Measurements from ENCODE around the gene PRKCG.

Gene PRKCG

DNA sequence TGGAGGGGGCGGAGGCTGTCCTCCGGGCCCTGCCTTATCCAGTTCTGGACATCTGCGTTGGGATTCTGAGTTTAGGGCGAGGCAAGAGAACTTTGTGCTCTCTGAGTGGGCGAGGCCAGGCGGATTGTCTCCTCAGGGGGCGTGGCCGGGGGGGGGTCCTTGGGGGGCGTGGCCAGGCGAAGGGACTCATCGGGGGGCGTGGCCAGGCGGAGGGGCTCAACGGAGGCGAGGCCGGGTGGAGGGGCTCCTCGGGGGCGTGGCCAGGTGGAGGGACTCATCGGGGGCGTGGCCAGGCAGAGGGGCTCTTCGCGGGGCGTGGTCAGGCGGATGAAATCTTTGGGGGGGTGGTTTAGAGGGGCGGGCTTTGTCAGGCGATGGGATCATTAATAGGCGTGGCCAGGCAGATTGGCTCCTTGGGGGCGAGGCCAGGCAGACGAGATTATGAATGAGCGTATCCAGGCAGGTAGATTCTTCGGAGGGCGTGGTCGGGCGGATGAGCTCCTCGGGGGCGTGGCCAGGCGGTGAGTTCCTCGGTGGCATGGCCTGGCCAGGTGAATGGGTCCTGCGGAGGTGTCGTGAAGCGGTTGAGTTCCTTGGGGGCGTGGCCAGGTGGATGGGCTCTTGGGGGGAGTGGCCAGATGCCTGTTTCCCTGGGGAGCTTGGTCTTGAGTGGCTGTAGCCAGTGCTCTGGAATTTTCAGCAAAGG, 16.8 kb downstream of the PRKCG start:
- DNase-seq (ENCODE audit: low read depth) = no peak

DNA sequence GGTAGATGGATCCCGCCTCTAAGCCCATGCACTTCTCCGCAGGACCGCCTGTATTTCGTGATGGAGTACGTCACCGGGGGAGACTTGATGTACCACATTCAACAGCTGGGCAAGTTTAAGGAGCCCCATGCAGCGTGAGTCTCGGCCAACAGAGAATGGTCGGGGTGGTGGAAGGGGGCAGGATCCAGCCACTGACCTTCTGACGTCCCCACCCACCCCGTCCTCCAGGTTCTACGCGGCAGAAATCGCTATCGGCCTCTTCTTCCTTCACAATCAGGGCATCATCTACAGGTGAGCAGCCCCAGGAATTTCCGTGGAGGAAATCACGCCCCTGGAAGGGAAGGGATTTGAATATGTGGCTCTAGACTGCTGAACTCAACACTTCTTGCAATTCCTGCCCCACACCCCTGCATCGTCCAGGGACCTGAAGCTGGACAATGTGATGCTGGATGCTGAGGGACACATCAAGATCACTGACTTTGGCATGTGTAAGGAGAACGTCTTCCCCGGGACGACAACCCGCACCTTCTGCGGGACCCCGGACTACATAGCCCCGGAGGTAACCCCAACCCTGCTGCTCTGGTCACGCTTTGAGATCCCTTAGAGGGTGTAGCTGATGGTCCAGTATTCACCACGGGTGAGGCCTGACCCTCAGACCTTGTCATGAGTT, 18.3 kb downstream of the PRKCG start:
- no peak for DNase-seq (ENCODE audit: low read depth)

DNA sequence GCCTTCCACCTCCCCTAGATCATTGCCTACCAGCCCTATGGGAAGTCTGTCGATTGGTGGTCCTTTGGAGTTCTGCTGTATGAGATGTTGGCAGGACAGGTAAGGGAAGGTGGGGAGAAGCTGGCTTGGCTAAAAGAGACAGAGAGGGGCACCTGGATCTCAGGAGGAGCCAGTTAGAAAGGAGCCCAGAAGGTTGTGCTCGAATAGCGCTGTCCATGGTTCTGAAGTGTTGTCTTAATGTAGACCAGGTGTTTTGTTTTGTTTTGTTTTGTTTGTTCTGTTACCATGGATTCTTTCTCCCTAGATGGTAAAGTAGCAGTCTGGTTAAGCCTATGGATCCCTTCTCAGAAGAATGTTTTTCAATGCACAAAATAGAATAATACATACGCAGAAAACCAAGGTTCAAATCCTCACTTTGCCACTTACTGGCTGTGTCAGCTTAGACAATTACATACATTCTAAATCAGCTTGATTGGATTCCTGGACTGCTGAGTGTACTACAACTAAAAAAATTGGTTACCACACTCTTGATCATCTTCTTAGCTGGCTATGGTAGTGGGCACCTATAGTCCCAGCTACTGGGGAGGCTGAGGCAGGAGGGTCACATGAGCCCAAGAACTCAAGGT, 21.2 kb downstream of the PRKCG start:
- peak; percentile 43 for DNase-seq (ENCODE audit: low read depth)

DNA sequence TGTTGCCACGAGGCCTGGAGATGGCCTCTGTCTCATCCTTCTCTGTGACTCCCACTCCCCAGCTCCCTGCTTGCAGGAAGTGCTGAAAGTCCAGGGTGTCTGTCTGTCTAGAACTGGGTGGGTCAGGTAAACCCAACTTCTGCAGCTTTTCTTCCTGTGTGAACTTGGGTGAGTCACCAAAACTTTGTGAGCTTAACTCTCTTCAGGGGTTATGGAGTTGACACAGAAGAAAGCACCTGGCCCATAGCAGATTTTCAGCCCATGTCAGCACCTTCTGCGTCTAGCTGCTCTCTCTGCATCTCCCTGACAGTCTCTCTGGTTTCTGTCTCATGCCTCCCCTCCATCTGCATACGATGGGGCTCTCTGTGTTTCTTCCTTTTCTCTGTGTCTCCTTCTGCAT, 22.9 kb downstream of the PRKCG start:
- DNase-seq (ENCODE audit: low read depth) = no peak

DNA sequence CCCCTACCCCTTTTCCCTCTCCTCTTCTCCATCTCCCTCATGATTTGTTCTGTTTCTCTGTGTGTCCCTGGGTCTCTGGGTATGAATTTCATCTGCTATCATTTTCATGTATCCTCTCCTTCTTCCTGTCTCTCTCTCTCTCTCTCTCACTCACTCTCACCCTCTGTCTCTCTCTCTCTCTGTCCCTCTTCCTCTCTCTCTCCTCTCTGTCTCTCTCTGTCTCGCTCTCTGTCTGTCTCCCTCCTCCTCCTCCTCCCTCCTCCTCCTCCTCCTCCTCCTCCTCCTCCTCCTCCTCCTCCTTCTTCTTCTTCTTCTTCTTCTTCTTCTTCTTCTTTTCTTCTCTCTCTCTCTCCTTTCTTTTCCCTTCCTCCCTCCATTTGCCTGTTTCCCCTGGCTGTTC, 23.8 kb downstream of the PRKCG start:
- DNase-seq (ENCODE audit: low read depth) = no peak

DNA sequence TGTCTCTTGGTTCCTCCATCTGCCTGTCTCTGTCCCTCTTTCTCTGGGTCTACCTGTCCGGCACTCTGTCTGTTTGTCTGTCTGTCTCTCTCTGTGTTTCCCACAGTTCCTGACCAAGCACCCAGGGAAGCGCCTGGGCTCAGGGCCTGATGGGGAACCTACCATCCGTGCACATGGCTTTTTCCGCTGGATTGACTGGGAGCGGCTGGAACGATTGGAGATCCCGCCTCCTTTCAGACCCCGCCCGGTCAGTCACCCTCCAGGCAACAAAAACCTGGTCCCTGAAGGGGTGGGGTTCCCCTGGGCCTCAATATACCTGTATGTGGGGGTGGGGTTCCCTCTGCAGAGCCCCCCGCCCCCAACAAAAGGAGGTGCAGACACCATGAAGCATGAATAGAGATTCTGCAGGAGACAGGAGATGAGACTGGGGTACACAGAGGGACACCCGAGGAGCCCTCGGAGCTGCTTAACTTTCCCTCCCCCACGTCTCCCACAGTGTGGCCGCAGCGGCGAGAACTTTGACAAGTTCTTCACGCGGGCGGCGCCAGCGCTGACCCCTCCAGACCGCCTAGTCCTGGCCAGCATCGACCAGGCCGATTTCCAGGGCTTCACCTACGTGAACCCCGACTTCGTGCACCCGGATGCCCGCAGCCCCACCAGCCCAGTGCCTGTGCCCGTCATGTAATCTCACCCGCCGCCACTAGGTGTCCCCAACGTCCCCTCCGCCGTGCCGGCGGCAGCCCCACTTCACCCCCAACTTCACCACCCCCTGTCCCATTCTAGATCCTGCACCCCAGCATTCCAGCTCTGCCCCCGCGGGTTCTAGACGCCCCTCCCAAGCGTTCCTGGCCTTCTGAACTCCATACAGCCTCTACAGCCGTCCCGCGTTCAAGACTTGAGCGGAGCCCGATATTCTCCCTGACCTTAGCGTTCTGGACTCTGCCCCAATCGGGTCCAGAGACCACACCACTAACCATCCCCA, 24.5 kb downstream of the PRKCG start:
- DNase-seq (ENCODE audit: low read depth) = peak; percentile 24

DNA sequence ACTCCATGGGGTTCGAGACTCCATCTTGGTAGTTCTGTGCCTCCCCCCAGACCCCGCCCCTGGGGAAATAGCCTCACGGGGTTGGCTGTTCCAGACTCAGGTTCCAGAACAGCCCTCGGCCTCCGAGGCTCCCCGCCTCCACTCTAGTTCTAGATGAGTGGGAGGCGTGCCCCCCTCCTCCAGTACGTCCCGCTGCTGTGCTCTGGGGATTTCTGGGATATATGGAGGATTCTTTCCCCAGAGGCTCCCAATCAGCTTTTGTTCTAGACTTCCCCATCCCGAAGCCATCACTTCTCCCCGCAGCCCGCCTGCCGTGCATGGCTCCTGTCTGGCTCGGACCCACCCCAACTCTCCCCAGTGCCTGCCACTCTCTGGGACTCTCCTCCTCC, 25.2 kb downstream of the PRKCG start:
- no peak for DNase-seq (ENCODE audit: low read depth)

DNA sequence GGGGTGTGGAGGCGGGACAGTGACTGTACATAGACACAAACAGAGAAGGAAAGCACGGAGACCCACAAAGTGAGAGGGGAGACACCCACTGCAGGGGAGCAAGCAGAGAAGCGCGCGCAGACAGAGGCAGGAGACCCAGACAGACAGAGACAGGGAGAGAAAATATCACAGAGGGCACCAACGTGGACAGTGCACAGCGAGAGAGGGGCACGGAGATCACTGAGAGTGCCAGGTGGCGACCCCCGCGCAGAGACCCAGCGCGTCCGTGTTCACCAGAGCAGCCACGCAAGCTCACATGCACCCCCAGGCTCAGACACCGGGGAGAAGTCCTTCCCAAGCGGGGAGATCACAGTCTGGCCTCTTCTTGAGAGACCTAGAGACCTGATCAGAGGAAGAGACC, 25.7 kb downstream of the PRKCG start:
- DNase-seq (ENCODE audit: low read depth) = no peak

DNA sequence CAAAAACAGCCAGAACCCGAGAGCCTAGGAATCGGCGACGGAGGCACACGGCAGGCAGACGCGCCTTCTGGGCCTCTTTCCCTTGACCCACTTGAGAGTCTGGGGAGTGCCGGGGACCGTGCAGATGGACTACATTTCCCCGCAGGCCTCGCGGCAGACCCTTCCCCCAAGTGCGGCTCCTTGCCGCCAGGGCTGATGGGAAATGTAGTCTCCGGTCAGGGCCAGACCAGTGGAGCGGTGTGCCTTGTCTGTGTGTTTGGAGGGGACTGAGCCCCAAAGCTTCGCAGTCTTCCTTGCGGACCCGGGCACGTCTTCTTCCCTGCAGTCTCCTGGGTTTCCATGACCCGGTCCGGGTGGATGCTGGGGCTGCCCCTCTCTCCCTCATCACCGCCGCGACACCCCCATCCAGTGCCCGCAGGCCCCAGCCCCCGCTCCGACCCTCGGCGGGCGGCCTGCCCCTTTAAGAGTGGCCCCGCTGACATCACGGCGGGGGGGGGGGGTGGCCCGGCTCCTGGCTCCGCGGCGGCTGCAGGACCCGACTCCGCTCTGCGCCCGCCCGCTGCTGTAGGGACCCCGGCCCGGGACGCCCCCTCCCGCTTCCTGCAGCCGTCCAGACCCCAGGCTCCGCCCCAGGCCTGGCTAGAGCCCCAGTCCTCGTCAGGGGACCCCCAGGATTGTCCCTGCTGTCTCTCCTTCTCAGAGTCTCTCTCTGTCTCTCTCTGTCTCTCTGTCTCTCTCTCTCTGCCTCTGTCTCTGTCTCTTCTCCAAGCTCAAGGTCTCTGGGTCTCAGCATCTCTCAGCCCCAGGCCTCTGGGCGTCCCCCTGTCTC, 26.3 kb downstream of the PRKCG start:
- peak; percentile 50 for DNase-seq (ENCODE audit: low read depth)

DNA sequence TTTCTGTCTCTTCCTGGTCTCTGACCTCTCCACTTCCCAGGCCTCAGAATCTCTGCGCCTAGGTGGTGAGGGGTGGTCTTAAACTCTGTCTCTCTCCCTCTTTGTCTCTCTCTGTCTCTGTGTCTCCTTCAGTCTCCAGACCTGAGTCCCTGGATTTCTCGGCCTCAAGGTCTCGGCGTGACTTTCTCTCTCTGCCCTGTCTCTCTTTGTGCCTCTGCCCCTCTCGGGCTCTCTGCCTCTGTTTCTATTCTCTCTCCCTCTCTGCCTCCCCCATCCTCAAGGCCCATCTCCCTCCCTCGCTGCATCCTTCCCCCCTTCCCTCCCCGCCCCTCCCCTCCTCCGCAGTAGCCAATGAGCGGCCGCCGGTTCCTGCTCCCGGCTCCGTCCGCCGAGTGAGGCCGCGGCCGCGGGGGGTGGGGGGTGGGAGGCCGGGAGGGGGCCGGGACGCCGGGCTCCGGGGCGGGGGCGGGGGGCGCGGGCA, 27.0 kb downstream of the PRKCG start, which contains the start of gene CACNG7:
CACNG7 (plus strand) TSS at position 344 of the 481 bp plus-strand sequence. CDS start 3,554 bp downstream, outside the sequence.
- no peak for DNase-seq (ENCODE audit: low read depth)

DNA sequence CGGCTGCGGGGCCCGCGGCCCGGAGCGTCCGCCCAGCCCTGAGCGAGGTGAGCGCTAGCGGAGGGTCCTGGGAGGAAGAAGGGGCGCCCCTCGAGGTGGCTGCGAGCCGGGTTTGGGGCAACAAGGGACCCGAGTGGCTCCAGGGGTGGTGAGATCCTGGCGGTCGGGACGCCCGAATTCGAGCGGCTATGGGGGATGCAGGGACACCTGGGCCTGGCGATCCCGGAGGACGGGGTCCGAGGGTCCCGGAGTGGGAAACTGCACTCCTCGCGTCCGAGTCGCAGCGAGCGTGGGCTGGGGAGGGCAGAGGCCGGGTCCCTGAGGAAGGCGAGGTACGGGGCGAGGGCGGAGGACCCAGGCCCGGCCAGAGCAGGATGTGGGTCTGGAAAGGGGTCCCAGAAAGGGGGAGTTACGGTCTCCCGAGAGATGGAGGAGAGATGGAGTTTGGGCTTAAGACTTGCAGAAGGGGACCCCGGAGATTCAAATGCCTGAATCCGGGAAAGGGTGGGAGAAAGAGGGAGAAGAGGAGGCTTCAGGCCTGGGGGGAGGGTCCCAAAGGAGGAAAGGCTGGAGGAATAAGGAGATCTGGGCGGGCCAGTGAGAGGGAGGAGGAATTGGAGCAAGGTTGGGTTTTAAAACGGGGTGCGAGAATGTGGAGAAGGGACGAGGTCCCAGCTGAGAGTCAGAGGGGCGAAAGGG, 27.6 kb downstream of the PRKCG start:
- DNase-seq (ENCODE audit: low read depth) = no peak

DNA sequence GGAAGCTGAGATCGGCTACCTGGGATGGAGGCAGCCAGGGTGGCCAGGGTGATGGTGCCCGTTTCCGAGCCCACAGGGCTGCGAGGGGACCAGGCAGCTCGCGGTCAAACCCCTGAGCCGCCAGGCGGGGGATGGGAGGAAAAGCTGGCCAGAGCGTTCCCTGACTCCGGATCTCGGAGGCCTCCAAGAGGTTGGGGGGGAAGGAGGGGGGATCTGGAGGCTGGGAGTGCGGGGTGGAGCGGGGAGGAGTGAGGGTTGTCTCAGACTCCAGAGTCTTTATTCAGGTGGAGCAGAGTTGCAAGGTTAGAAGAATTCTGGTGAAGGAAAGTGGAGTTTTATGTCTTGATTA, 28.1 kb downstream of the PRKCG start:
- no peak for DNase-seq (ENCODE audit: low read depth)

DNA sequence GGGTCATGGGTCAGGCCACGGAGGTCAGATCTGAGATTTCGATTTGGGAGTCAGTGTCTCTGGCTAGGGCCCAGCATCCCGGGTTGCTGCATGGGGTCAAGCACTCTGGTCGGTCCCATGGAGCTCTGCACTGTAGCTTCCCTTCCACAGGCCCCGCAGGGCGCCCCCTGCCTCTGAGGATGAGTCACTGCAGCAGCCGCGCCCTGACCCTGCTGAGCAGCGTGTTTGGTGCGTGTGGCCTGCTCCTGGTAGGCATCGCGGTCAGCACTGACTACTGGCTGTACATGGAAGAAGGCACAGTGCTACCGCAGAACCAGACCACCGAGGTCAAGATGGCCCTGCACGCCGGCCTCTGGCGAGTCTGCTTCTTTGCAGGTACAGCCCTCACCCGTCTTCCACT, 30.7 kb downstream of the PRKCG start:
- DNase-seq (ENCODE audit: low read depth) = no peak

DNA sequence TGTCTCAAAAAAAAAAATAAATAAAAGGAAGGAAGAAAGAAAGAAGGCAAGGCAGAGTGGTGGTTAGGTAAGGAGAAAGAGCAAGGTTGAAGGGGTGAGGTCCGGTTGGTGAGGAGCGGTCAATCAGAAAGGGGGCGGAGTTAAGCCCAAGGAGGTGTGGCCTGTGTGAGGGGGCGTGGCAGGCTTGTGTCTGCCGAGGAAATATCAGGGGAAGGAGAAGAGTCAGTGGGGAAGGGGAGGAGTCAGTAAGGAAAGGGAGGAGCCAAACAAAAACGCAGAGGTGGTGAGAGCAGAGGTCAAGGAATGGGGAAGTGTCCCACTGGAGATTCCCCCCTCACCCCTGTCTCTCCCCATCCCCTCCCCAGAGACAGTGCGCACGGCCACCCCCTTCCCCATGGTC, 33.0 kb downstream of the PRKCG start:
- no peak for DNase-seq (ENCODE audit: low read depth)

DNA sequence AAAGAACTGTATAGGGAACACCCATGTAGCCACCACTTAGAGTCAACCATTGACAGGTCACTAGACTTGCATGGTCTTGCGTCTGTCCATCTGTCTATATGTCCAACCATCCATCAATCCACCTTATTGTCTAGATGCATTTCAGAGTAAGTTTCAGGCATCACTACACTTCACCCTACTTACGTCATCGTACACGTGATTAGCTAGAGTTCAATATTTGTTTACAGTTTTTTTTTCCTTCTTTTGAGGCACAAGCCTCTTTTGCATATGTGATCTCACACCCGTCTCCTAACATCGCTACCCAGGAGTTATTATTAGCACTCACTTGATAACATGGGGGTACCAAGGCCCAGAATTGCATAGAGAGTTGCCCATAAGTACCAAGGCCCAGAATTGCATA, 34.0 kb downstream of the PRKCG start:
- DNase-seq (ENCODE audit: low read depth) = no peak

DNA sequence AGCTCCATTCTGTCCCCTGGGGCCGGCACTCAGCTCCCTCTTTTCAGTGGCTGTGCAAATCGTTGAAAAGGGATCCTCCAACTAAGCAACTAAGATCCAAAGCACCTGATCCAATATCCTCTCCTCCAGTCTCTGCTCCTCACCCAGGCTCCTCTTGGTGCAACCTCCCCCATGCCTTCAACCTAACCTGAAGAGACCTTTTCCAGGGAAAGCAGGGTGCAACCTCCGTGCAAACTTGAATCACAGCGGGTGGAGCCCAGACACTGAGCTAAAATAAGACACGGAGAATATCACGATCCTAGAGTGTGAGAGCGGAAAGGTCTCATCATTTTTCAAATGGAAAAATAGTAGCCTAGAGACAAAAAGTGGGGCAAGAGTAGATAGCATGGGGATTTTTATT, 35.4 kb downstream of the PRKCG start:
- DNase-seq (ENCODE audit: low read depth) = no peak

DNA sequence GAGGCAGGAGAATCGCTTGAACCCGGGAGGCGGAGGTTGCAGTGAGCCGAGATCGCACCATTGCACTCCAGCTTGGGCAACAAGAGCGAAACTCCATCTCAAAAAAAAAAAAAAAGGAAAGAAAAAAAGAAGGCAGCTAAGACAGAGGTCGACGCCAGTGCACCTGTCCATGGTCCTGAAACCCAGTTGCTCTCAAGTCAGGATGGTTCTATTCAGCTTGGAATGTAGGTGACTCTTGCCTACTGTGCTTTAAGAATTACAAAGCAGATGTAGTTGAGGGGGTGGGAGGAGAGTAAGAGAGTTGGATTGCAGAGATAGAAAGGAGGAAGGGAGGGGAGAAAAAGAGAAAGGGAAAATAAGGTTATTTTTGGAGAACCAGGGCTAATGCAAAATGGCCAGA, 45.7 kb downstream of the PRKCG start:
- peak; percentile 60 for DNase-seq (ENCODE audit: low read depth)

DNA sequence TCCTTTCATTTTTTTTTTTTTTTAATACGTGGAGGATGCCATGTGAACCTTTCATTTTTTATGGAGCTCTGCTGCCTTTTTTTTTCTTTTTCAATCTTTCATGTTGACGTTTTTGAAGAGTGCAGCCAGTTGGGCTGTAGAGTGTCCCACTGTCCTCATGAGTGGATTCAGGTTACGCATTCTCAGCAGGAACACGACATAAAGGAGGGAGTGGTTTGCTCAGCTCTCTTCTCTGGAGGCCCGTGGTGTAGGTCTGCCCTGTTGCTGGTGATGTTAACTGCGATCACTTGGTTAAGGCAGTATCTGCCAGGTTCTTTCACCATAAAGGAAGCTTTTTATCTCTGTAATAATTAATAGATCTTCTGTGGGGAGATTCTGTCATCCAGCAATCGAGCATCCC, 54.0 kb downstream of the PRKCG start:
- DNase-seq (ENCODE audit: low read depth) = no peak

DNA sequence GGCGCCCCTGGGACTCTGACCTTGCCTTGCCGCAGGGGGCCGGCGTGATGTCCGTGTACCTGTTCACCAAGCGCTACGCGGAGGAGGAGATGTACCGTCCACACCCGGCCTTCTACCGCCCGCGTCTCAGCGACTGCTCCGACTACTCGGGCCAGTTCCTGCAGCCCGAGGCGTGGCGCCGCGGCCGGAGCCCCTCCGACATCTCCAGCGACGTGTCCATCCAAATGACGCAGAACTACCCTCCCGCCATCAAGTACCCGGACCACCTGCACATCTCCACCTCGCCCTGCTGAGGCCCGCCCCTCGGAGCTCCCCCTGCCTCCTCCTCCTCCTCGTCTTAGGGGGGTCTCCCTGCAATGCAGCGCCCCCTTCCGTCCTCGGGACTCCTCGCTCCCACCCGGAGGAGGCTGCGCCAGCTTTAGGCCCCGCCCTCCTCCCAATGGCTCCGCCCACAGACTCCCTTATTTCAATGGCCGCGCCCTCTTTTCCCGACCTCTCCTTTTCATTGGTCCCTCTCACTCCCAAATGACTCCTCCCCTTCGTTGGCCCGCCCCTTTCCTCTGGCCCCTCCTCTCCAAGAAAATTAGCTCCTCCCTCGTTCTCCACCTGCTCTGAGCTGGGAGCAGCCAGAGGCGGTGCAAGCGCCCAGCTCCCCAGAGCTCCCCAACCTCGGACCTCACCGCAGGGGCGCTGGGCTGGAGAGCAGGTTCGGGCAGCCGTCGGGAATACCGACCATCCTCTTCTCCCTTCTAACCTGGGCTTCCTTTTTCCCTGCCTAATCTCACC, 60.2 kb downstream of the PRKCG start:
- peak; percentile 7 for DNase-seq (ENCODE audit: low read depth)

DNA sequence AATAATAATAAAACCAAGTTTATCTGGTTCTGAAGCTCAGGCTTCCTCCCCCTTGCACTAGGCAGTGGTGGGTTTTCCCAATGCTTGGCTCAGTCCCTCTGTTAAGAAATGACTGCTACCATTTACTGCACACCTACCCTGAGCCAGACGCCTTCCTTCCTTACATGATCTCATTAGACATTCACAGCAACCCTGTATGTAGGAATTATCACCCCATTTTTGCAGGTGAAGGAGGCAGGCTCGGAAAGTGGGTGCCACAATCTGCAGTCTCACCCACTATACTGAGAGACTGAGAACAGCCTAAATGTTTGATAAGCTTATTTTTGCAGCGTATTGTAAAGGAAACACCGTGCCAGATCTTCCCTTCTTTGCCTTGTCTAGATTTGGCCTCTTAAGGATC, 62.4 kb downstream of the PRKCG start:
- DNase-seq (ENCODE audit: low read depth) = no peak
